Putamen (tissue), 1 donor: ENCODE data around the gene RAF1.
"Not testable (repeated sequence)": the region's sequence is repeated elsewhere in the genome, so short reads cannot be mapped to it uniquely, and the experiment has no call there.

Experiments used
- DNase-seq: peaks from one replicate; pipeline ENCODE4 v3.0.0-alpha.2; 2016; ENCODE audit warnings: low spot score

Gene RAF1

DNA sequence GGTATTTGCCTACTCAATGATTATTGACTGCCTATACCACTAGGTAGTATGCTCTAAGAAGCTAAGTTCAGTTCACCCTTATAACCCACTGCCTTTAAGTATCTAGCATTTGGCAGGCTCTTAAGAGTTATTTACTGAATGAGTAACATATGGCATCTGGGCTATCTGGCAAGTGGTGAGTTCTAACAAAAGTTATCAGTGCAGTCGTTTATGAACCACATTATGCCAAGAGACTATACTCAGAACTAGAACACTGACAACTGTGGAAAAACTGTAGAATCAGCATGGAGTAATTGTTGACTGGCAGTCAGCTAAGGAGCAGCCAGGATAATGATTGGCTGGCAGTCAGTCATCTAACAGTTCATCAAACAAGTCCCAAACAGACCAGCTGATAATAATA lies 25.8 kb downstream of the RAF1 start:
- no peak for DNase-seq

DNA sequence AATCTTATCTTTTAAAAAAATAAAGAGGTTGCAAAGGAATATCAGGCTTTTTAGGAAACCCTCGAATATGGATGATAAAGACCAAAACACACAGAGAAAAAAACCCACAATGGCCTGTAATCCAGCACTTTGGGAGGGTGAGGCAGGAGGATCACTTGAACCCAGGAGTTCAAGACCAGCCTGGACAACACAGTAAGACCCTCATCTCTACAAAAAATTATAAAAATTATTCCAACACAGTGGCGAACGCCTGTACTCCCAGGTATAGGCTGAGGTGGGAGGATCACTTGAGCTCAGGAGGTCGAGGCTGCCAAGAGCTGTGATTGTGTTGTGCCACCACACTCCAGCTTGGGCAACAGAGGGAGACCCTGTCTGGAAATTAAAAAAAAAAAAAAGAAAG lies 30.8 kb downstream of the RAF1 start:
- DNase-seq, result no peak

DNA sequence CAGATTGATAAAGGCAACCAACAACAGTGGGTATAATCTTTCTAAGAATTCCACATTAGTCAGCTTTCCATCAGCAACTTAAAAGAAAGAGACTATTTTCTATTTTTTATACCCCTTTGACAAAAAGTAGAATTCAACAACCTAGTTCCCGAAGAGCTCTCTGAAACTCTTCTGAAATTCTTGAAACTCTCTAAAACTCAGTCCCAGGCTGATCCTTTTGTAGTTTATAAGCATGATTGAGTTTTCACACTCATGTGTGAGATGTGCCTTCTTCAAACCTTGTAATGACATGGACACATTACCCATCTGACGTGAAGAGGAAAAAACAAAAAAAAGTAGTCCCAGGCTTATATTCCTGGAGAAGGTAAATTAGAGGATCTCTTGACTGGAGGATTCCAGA lies 31.4 kb downstream of the RAF1 start:
- no peak for DNase-seq

DNA sequence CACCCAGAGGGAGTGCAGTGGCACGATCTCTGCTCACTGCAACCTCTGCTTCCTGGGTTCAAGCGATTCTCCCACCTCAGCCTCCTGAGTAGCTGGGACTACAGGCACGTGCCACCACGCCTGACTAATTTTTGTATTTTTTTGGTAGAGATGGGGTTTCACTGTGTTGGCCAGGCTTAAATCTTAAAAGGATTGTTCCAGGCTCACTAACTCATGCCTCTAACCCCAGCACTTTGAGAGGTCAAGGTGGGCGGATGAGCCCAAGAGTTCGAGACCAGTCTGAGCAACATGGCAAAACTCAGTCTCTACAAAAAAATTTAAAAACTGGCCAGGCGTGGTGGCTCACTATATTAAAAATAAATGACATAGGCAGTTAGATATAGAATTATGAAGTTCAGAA lies 33.1 kb downstream of the RAF1 start:
- DNase-seq, result not testable (repeated sequence)

- no peak for DNase-seq
These were observed 33.6 kb downstream of the RAF1 start for GRCh38 chr3:12630292-12630691.

GRCh38 chr3:12629560-12629959 lies 34.4 kb downstream of the RAF1 start:
- DNase-seq, result no peak

DNA sequence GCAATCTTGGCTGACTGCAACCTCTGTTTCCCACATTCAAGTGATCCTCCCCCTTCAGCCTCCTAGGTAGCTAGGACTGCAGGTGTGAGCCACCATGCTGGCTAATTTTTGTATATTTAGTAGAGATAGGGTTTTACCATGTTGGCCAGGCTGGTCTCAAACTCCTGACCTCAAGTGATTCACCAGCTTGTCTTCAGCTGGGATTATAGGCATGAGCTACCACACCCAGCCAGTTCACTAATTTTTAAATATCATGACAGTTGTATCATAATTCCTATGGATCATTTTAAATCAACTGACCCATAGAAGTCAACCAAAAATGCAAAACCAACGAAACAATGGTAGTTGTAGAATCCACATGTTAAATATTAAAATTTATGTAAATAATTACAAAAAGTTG lies 35.1 kb downstream of the RAF1 start:
- DNase-seq, result no peak

DNA sequence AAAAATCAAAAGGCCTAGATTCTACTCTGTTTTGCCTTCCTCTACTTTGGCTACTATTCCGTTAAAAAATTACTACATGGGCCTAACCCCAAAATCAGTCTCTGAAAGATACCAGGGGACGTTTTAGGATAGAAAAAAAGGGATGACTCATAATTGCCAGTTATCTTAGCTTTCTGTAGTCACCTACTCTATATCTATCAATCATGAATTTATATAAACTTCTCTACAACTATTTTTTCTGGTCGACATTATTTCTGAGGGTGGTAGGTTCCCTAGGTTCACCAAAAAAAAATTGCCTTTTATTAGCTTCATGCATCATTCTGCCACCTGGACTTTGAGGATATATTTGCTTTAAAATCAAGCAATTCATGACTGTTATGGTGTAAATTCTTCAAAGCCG lies 36.5 kb downstream of the RAF1 start:
- DNase-seq, result peak; percentile 10

- not testable (repeated sequence) for DNase-seq
These were observed 39.0 kb downstream of the RAF1 start for GRCh38 chr3:12624964-12625363.

DNA sequence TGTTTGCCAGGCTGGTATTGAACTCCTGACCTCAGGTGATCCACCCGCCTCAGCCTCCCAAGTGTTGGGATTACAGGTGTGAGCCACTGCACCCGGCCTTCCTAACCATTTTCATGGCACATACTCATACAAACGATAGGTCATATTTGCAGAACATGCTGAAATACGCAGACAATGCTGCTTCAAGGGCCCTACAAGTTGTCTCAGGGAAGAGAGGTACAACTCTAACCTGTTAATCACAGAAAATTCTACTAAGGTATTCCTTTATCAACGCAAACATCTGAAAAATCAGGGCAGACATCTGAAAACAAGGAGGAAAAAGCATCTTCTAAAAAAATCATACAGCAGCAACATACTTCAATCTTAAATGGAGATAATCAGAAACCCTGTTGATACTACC lies 39.9 kb downstream of the RAF1 start:
- DNase-seq, result no peak

- no peak for DNase-seq
These were observed 41.6 kb downstream of the RAF1 start for GRCh38 chr3:12622335-12622734.

- DNase-seq, result no peak
These were observed 43.2 kb downstream of the RAF1 start for GRCh38 chr3:12620729-12621128.

- DNase-seq, result no peak
These were observed 43.6 kb downstream of the RAF1 start for GRCh38 chr3:12620305-12620704.

GRCh38 chr3:12618426-12618825 lies 45.5 kb downstream of the RAF1 start:
- DNase-seq, result no peak

DNA sequence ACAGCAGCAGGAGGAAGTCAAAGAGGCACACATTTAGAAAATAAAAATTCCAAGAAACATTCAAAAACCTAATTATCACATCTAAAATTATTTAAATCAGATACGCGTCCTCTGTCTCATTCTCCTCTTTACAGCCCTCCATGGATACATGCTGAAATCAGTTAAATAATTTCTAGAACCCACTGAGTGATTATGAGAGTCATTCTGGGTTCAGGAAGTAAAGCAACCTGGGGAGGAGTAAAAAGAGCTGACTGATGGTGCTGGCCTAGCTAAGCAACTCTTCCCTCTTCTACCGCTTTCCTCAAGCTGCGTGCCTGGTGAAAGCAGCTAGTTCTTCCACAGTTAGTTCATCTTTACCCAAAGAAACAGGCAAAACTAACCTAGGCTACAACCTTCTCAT lies 48.7 kb downstream of the RAF1 start:
- no peak for DNase-seq

DNA sequence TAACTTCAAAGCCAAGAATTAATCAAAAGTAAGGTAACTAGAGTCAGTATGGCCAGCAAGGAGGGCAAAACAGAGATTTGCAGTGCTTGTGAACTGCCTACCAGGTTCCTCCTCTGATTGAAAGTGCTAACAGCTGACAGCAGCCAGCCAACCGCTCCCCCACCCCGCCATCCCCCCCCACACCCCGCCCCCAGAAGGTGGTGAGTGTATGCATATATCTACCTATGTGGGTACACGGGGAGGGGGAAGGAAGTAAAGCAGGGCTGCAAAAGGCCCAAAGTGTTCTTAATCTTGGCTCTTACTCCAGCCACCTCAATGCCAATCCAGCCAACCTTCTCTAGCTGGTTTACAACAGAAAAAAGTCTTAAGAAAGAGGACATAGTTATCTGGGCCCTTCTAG lies 50.7 kb downstream of the RAF1 start:
- no peak for DNase-seq

- DNase-seq, result no peak
These were observed 51.2 kb downstream of the RAF1 start for GRCh38 chr3:12612514-12613226.

DNA sequence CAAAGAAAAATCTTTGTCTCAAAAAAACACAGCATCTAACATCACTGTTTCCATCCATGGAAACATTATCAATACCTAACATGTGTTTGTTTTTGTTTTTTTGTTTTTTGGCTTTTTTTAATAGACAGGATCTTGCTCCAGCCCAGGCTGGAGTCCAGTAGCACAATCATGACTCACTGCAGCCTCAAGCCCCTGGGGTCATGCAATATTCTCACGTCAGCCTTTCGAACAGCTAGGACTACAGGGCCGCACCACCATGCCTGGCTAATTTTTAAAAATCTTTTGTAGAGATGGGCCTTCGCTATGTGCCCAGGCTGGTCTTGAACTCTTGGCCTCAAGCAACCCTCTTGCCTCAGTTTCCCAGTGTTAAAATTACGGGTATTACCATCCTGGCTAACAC lies 52.8 kb downstream of the RAF1 start:
- DNase-seq, result no peak

DNA sequence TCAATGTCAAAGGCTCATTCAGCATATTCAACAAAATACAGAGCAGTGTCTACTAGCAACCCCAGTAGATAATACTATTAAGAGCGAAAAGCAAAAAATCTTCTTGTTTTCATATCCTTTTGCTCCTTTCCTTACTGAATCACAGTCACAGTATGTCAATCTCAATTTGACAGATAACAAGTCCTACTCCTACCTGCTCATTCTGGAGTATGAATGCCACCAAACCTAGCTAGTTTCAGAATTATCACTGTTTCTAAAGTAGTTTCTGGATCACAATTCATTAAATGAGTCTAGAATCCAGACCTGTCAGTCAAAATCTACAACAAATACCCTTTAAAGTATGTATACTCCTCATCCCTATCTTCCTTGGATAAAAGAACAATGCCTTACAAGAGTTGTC lies 55.5 kb downstream of the RAF1 start:
- no peak for DNase-seq

DNA sequence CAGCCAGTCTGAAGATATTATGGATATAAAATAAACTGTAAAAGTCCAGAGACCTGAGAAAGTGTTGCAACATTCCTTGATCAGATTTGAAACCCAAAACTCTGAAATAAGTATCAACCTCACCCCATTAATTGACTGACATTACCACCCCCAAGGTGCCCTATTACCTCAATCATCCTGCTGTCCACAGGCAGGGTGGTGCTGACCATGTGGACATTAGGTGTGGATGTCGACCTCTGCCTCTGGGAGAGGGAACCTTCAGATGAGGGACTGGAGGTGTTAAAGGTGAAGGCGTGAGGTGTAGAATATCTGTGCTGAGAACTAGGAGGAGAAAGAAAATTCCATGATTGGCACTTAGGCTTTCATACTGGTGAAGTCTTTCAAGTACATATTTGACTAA lies 59.9 kb downstream of the RAF1 start:
- no peak for DNase-seq

DNA sequence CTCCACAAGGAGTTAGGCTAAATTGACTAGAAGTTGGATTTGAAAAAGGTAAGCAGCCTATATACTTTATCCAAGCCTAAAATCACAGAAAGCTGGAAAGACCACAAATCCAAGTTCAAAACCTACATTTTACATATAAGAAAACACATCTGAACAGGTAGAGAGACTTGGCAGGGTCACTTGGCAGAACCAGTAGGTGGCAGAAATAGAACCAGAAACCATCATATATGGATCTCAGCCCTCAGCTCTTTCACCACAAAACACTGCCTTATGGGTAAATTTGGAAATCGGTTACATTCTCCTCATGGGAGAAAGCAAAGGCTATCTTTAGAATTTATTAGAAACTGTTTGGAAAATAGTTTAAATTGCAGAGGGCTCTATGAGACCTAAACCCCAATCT lies 62.8 kb downstream of the RAF1 start:
- no peak for DNase-seq

GRCh38 chr3:12598890-12599289 lies 65.0 kb downstream of the RAF1 start:
- no peak for DNase-seq

- no peak for DNase-seq
These were observed 70.4 kb downstream of the RAF1 start for GRCh38 chr3:12593473-12593872.

DNA sequence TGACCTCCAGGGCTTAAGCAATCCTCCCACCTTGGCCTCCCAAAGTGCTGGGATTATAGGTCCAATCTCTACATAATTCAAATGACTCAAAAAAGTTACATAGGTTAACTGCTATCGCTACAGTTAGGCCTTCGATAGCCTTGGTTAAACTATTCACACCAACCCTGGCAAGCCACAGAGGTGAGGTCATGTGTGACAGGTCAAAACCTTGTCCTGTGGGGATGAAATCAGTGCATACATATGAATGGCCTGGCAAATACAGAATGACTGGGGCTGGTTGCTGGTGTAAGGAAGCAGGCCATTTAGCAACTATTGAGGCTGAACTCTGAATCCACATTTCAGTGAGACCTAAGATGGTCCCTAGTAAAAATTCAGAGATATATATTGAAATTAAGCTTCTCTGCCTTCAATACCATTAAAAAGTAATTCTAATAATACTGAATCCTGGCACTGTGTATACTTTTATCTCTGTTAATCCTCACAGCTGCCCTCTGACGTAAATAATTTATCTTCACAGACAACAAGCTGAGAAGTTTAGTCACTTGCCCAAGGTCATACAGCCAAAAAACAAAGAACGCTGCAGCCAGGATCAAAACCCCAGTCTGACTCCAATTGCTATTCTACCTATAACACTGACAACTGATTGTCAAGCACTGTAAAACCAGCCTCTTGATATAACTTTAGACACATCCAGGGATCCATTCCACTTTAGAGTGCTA lies 71.8 kb downstream of the RAF1 start:
- DNase-seq, result no peak
